Measurements from ENCODE around the gene IL1RL1.

IL1RL1 gene

DNA sequence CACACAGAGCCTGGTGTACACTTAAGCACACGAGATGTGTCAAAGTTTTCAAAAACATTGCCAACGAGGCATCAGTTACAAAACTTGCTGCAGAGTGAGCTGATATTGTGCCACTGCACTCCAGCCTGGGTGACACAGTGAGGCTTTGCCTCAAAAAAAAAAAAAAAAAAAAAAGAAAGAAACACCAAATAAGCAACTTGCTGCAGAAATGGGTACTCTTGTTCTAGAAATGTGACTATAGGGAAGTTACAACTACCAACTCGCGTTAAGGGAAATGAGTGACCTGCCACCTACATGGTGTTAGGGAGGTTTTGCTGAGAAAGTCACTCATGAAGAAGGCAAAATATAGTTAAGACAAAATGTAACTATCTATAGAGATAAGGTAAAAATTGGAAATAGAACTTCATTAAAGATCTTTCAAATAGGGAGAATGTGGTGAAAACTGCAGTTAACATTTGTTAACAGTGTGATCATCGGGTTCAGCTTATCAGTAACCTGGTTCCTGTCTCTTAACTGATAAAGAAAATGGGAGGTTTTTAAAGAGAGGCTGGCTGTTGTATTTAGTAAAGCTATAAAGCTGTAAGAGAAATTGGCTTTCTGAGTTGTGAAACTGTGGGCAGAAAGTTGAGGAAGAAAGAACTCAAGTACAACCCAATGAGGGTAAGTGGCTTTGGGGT is at the start of gene IL1RL1:
Gene IL1RL1 (plus strand): TSS at position 600 of the 677 bp plus-strand sequence. CDS start 26,702 bp downstream, outside the sequence.
- peak; percentile 85 for DNase-seq

DNA sequence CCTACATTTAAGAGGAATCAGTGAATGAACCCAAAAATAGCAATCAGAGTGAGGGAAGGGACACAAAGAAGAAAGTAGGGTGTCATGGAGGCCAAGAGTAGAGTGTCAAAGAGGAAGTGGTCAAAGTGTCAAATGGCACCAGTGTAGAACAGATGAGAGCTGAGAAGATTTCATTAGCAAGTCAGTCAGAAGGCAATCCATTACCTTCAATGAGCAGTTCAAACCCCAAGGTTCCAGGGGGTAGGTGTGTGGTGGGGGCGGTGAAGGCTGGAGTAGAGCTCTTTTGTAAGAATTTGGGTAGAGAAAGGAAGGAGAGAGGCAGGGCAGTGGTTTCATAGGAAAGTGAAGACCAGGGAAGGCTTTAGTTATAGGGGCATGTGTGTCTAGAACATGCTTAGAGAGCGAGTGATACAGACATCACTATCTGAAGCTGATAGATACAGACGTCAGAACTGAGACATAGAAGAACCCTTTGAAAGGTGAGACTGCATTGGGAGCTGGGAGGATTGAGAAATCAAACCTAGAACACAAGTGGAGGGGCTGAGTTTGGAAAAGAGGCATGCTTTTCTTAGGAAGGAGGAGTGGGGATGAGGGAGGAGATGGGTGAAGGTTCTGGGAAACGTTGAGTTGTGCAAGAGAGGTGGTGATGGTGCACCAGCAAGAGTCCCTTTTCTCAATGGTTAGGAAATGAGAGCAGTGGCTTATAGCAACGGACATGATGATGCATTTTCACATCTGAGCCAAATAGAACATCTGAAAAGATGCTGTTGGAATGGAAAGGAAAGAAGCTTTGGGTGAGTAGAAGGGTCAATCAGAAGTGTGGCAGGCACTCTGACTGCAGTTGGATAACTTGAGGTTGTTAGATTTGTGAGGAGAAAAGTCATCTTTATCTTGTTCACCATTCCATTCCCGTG is 48.9 kb upstream of the IL1RL1 start:
- peak; percentile 27 for DNase-seq

DNA sequence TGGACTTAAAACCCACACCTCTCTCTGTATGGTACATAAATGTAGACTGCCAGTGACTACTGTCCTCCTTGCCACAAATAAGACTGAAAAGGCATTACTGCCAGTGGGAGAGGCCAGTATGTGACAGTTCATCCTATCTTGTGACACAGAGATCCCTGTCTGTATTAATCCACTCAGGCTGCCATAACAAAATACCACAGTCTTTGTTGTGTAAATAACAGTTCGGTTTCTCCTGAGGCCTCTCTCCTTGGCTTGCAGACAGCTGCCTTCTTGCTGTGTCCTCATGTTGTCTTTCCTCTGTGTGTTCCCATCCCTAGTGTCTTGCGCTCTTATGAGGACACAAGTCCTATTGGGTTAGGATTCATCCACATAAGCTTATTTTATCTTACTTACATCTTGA is 46.4 kb upstream of the IL1RL1 start:
- DNase-seq: no peak

DNA sequence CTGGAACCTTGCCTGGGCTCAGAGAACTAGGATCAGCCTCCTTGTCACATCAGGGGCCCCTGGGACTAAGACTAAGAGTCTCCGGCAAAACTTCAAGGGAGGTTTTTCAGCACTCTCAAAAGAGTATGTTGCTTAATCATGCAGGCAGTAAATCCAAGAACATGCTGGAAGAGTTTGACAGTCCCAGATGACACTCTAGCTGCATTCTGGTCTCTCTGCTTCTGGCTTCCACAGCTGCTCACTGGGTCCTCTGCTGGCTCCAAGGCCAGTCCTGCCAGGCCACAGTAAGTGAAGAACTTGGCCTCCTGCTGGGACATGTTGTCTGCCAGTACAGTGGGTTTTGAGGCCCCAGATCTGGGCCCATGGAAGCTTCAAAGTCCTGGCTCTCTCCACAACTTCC is 45.2 kb upstream of the IL1RL1 start:
- no peak for DNase-seq

DNA sequence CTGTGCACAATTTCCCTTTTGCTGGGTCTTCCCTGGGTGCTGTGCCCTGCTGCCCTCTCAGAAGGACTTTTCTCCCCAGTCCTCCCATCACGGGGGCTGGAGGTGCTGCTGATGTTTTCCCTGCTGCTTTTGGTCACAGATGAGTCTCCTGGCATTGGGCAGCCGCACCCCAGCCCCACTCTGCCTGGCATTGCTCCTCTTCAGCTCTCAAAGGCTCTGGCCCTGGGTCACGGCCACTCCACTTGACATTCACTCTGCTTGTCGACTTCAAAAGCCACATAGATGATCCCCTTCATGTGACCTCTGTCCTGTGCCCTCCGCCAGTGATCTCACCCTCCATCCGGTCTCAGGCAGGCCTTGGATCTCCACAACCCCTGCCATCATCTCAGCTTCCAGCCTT is 43.6 kb upstream of the IL1RL1 start:
- no peak for DNase-seq

DNA sequence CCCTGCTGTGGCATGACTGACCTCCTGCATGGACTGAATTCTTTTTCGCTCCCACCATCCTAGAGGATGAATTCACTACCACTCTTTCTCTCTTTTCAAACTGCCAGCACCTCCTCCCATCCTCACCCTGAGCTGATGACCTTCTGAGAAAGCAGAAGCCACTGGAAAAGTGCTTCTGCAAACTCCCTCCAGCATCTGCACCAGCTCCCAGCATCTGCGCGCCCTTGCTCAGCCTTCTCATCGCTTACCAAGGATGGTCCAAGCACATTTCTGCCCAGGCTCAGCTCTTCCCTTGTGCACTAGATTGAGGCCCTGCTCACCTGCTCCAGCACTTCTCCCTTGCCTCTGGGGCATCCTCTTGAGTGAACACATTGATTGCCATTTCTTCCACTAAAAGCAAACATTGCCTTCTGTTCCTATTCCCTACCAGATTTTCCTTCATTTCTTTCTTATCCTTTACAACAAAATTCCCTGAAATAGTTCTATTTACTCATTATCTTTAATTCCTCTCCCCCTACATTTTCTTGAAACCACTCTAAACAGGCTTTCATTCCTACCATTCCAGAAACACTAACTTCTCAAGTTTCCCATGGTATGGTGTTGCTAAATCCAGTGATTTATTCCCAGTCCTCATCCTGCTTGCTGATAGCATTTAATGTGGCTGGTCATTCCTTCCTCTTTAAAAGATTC is 42.7 kb upstream of the IL1RL1 start:
- no peak for DNase-seq

DNA sequence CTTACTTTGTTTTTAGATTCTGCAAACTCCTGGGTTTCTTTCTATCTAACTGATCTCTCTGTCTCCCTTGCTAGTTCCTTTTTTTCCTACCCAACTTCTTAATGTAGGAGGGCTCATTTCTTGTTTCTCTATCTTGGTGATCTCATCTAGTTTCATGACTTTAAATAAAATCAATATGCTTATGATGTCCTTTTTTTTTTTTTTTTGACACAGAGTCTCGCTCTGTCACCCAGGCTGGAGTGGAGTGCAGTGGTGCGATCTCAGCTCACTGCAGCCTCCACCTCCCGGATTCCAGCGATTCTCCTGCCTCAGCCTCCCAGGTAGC is 42.2 kb upstream of the IL1RL1 start:
- peak; percentile 22 for DNase-seq

DNA sequence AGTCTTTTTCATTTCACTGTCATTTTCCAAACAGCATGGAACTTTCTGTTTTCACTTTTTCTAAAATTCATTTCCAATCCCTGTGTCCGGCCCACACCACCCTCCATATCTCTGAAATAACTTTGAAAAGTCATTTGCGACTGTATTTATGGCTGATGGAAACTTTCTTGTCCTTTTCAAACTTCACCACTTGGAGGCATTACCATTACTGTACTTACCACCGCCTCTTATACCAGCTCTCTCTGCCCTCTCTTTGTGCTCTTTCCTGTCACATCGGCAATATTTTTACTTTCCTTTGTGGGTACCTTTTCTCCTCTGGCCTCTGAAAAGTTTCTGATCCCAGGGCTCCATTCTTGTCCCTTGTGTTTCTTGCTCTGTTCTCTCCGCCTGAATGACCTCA is 39.5 kb upstream of the IL1RL1 start:
- peak; percentile 75 for DNase-seq

DNA sequence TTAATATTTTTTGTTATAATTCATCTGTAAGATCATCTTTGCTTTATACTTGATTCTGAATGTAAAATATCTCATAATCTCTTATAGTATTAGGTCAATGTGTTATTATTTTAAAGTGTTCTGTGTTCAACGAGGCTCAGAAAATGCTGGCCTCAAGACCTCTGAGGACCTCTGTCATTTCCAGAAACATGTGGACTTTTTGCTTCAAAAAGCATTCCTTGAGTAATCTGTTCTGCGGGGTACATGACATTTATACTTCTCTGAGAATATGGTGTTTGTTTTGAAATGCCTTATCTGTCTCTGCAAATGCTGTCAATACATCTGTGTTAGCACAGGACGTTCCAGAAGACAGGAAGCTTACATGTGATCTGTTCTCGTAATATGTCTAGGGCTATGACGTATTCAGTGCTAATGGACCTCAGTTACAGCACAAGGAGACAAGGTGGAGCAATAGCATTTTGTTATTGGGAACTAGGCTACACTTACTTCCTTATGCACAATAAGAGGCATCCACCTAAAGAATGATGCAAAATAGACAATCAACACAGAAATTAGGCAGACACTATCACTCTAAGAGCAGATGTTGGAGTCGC is 37.6 kb upstream of the IL1RL1 start:
- no peak for DNase-seq

DNA sequence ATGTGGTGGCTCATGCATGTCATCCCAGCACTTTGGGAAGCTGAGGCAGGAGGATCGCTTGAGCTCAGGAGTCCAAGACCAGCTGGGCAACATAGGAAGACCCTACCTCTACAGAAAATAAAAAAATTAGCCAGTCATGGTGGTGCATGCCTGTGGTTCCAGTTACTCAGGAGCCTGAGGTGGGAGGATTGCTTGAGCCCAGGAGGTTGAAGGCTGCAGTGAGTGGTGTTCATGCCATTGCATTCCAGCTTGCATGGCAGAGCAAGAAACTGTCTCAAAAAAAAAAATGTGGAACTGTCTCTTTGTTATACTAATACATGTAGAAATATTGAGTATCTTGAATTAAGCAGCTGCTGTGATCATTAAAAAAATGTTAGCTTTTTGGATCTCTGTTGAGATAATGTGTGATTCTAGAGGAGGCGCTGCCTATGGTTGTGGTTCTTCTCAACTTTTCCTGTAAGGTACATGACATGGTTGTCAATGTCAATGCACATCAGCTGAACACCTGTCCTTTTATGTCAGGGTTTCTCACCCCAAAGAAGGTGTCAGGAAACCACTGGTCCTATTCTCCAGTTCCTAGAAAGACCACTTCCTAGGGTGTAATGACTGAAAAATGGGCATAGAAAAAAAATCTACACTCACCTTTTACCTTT is 34.7 kb upstream of the IL1RL1 start:
- DNase-seq: no peak

DNA sequence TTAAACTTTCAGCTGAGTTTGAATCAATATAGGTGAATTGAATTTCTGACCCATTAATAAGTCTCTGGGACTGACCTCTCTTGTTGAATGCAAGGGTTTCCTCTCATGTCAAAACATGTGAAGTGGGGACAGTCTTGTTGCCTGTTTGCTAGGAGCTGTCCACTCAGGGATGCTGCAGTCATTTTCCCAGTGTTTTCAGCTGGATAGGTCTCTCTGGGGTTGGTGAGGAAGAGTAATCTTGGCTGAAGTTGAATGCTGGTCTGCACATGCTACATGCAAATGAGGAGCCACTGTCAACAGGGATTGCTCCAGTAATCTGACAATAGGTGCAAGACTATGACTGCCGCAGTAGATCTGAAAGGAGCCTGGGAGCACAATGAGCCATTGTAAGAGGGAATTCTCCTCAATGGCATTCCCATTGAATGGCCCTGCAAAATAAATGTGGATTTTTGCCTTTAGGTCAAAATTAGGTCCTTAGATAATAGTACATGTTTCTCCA is 34.1 kb upstream of the IL1RL1 start:
- no peak for DNase-seq

DNA sequence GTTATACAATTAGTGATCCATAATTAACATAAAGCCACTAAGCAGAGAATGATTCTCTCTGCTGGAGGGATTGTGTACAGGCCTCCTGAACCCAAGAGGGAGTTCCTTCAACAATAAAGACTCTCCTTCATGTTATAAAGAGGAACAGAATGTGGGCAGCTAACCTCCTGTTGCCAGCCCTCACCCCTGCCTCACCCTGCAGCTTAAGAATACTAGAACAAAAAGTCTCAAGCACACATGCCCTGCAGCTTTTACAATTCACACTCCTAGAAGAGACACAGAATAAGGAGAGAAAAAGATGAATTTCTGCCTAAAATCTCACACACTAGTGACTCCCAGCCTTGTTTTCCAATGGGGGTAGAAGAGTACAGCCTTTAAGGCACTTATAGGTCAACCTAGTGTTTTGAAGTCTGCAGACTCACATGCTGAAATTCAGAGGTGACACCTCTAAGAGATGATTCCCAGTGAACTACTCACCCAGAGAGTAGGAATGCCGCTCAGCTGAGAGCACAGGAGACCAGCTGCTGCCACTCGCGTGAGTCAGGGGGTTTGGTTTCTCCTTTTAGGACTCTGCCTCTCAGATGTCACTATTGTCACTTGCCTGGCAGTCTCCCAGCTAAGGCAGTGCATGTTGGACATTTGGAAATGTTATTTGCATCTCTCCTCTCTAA is 32.5 kb upstream of the IL1RL1 start:
- DNase-seq: peak; percentile 34

DNA sequence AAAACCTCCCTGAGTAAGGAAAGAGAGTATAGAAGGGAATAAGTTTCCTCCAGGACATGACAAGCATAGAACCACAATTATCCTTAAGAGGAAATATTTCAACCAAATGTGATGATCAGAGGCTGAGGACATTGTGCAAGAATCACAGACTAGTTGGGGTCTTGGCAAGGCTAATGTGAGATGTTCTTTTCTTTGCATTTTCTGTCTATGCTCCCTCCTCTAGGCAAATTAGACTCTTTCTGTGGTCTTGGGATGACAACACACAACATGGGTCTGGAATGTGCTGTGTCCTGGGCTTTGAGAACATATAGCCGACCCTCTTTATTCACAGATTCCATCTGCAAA is 32.0 kb upstream of the IL1RL1 start:
- no peak for DNase-seq

DNA sequence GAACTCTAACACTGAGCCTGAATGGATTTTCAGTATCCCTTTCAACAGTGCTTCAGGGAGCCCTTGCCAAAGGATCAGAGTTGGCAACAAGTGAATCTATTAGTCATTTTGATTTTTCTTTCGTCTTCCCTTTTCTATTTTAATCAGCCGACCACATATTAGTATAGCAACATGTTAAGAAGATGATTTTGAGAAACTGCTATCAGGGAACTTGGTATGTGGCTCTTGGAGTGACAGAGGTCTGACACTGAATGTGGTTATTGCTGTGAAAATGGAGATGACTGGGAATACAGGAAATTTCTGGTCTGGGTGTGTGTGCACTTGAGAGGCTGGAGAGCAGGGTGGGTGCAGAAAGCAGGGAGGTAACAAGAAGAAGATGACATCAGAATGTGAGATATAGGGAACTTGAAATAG is 28.7 kb upstream of the IL1RL1 start:
- DNase-seq: peak; percentile 11

DNA sequence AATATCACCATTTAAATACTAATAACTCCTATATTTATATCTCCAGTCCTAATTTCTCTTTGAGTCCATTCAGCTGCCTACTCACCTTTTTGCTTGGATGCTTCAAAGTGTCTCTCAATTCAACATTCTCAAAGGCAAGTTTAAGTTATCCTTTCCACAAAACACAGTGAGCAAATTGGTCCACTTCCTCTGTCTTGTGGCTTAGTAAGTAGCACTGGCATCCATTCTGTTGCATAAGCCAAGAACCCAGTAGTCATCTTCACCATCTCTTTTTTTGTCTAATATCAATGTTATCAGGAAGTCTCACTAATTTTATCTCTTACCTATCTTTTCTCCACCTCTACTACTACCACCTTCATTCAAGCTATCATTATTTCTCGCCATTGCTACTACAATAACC is 27.4 kb upstream of the IL1RL1 start:
- no peak for DNase-seq

DNA sequence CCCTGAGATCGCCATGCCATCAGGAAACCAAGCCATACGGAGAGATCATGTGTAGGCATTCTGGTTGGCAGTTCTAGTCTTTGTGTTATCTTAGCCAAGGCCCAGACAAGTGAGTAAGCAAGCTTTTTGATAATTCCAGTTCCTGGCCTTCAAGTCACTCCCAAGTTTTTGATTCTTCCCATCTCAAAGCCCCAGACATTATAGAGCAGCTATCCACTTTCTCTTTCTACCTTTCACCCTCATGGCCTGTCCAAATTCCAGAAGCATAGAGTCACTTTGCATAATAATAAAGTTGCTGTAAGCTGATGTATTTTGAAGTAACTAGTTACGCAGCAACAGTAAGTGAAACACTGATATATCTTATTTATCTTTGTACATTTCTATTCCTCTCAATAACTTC is 26.8 kb upstream of the IL1RL1 start:
- no peak for DNase-seq

DNA sequence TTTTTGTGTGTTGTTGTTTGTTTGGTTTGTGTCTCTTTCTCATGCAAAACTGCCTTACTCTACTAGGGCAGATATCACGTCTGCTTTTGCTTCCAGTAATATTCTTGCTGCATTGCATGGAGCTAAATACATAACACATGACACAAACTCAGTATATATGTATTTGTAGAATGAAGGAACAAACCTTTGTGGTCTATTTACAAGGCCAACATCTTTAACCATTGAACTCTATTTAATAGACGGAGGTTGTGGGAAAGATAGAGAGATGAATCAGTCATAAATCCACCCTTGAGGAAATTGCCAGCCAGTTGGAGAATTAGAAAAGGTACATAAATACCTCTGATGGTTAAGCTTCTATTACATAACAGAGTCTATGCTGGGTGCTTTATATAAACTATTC is 26.0 kb upstream of the IL1RL1 start:
- no peak for DNase-seq

DNA sequence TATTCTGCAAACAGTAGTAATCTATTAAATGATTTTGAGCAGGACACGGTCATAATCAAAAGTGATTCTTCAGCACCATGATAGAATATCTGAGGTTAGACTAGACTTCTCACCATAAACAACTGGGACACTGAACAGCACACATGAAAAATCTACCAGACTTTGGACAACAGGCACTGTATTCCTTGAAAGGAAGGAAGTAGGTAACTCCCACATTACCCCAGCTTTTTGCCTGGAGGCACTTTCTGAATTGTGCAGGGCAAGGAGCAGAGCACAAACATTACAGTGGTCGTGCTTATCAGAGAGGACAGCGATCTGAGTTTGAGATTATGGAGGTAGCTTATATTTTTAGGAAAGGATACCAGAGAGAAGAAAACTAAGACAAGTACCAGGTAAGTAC is 25.3 kb upstream of the IL1RL1 start:
- peak; percentile 45 for DNase-seq

DNA sequence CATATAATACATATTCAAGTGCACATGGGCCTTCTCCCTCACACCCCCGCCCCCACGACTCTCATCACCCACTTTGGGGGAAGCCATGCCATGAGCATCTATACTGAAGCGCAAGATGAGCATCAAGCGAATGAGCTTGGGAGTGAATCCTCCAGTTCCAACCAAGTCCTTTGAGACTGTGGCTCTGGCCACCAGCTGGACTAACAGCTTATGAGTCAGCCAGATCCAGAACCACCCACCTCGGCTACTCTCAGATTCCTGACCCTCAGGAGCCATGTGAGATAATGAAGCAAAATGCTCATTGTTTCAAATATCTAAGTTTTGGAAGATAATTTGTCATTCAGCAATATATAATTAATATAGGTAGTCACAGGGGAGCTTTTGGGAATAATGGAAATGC is 22.2 kb upstream of the IL1RL1 start:
- no peak for DNase-seq

DNA sequence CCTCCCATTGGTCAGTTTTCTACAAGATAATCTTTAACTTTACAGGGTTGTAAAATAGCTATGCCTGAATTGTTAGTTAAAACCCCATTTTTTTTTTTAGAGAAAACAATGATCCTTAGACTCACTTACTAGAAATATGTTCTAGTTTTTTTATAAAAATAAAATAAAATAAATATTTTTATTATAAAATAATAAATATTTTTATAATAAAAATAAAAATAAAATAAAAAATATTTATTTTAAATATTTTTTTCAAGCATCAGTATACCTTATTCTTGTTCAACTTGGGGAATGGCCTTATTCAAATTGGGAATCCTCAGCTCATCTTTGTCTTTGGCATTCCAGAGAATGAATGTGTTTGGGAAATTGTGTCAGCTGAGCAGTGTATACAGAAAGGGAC is 20.8 kb upstream of the IL1RL1 start:
- no peak for DNase-seq

DNA sequence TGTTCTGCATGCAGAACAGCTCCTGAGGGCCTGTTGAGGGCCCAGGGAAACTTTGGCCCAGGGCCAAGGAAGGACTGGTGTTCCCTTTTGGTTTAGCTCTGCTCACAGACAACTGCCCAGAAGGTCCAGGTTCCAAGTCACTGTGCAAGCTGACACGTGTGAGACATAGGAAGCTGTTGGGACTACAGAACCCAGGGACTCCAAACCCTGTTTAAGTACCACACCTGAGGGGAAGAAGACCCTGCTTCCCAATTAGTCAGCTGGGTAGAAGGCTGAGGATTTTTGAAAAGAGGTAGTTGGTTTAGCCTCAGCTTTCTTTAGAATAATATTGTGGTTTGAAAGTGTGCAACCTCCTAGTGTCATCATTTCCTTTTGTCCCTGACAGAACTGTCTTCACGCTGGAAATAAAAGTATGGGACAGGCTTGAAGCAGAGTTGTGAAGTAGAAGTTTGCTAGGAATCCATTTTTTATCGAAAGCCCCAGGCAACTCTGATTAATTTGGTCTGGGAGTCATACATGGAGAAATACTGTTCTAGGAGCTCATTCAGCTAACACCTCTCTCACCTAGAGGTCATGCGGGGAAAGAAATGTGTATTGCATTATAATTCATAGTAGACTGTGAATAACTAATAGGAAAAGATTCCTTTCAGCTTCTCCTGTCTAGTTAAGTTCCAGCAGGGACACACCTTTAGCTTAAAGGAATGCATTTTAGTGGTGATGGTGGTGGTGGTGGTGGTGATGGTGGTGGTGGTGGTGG is 19.9 kb upstream of the IL1RL1 start:
- peak; percentile 41 for DNase-seq
